ENCODE measurements around the gene RGS1. TPM values are rescaled to one million over a fixed set of nuclear protein-coding genes. Genes with fewer than 3 reads are reported as not detected.
A peak's percentile ranks its signal among the peaks of the same experiment; 100 is the strongest.

The RGS1 gene
- polyA plus RNA-seq, 1 of the 3 experiments (the other 2 are of a cell fraction): 0.12 TPM

DNA sequence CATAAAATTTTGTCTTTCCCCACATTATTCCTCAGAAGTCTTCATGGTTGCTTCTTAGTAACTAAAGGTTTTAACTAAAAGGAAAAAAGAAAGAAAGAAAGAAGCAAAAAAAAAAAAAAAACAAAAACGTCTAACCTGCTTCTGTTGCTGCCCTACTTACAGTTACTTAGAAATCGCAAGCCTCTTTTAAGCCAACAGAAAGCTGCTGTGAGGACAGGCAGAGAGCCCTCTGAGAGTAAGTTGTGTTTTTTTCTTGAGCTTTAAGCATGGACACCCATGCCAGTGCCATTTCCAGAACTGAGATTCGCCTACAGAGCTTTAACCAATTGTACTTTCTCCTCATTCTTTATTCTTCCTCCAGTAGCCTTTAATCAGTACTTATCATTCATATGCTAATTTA, 25.6 kb upstream of the RGS1 start (continued):
- TF ChIP-seq SMC3 (IDR thresholded peaks at IDR 0.05; ENCODE audit: low read depth, low read length) (no peak), TAF1 (IDR thresholded peaks at IDR 0.05; ENCODE audit: borderline replicate concordance, low read depth, low read length) (no peak), FOXM1 (IDR thresholded peaks at IDR 0.05; ENCODE audit: low read depth) (no peak), RCOR1 (IDR thresholded peaks at IDR 0.05; ENCODE audit: low read length) (no peak)
- TF ChIP-seq, protein P1, sequence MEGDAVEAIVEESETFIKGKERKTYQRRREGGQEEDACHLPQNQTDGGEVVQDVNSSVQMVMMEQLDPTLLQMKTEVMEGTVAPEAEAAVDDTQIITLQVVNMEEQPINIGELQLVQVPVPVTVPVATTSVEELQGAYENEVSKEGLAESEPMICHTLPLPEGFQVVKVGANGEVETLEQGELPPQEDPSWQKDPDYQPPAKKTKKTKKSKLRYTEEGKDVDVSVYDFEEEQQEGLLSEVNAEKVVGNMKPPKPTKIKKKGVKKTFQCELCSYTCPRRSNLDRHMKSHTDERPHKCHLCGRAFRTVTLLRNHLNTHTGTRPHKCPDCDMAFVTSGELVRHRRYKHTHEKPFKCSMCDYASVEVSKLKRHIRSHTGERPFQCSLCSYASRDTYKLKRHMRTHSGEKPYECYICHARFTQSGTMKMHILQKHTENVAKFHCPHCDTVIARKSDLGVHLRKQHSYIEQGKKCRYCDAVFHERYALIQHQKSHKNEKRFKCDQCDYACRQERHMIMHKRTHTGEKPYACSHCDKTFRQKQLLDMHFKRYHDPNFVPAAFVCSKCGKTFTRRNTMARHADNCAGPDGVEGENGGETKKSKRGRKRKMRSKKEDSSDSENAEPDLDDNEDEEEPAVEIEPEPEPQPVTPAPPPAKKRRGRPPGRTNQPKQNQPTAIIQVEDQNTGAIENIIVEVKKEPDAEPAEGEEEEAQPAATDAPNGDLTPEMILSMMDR (IDR thresholded peaks at IDR 0.05): no peak
- TF ChIP-seq, protein P2, sequence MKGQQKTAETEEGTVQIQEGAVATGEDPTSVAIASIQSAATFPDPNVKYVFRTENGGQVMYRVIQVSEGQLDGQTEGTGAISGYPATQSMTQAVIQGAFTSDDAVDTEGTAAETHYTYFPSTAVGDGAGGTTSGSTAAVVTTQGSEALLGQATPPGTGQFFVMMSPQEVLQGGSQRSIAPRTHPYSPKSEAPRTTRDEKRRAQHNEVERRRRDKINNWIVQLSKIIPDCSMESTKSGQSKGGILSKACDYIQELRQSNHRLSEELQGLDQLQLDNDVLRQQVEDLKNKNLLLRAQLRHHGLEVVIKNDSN (IDR thresholded peaks at IDR 0.05; ENCODE audit: borderline replicate concordance, low read depth): no peak

DNA sequence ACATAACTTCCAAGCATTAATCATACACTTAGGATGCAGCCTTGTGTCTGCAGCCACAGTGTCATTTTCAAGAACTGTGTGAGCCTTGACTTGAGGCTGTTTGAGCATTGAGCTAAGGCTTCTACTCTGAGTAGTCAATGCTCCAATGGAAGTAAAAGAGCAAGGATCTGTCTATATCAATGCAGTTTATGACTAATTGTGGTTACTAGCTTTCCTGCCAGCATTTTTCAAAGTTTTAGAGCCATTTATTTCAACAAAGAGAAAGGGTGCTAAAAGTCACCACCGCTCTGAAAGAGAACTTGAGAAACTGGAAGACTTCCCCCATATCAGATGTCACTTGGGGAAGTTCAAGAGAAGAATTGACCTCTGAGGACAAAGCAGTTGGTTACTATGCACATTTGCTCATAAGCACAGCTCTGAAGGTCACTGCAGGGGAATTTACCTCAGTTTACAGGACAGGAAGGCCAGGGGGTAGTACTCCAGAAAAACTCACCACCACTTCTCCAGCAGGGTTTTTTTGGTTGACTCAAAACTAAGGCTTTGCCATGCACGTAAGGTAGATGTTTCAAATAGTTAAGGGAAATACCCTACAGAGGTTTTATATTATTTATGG, 24.5 kb upstream of the RGS1 start:
- H2AFZ ChIP-seq (ENCODE audit: low read depth): 0 out of 2 replicates have a peak overlapping the region, but pooled peaks have one; percentile 57
- 56% methylated on average over 2 of the region's 2 CpGs for WGBS (ENCODE audit: low lambda C conversion rate)
- TF ChIP-seq, protein P3, sequence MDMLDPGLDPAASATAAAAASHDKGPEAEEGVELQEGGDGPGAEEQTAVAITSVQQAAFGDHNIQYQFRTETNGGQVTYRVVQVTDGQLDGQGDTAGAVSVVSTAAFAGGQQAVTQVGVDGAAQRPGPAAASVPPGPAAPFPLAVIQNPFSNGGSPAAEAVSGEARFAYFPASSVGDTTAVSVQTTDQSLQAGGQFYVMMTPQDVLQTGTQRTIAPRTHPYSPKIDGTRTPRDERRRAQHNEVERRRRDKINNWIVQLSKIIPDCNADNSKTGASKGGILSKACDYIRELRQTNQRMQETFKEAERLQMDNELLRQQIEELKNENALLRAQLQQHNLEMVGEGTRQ (IDR thresholded peaks at IDR 0.05; ENCODE audit: borderline replicate concordance, low read depth, low read length): no peak
- TF ChIP-seq NRF1 (IDR thresholded peaks at IDR 0.05; ENCODE audit: low read depth, low read length) (no peak), MEF2A (IDR thresholded peaks at IDR 0.05; ENCODE audit: borderline replicate concordance, low read depth) (peak; percentile 55; the same call in 1 of the 2 replicates), JUND (IDR thresholded peaks at IDR 0.05) (peak; percentile 70), NFIC (IDR thresholded peaks at IDR 0.05; ENCODE audit: borderline replicate concordance) (peak; percentile 85), EP300 (IDR thresholded peaks at IDR 0.05; ENCODE audit: borderline replicate concordance in 1 of 2, low read depth in 1 of 2, low read length in 1 of 2) (peak; percentile 27 to 87; a peak in 3 of 4 replicates), TEAD4 (IDR thresholded peaks at IDR 0.05; ENCODE audit: borderline replicate concordance, insufficient read depth) (peak; percentile 74; the same call in 1 of the 2 replicates), CHD2 (IDR thresholded peaks at IDR 0.05; ENCODE audit: low read length, partially characterized antibody) (no peak), TCF12 (IDR thresholded peaks at IDR 0.05) (peak; percentile 64), RFX5 (IDR thresholded peaks at IDR 0.05; ENCODE audit: low read length) (no peak), POLR2AphosphoS5 (IDR thresholded peaks at IDR 0.05; ENCODE audit: low read depth, low read length) (peak; percentile 65), GATA2 (CRISPR knock-in tag; IDR thresholded peaks at IDR 0.05) (no peak), TAF1 (IDR thresholded peaks at IDR 0.05; ENCODE audit: borderline replicate concordance, low read depth, low read length) (peak; percentile 58; the same call in 1 of the 2 replicates), RAD21 (IDR thresholded peaks at IDR 0.05; ENCODE audit: low read length) (no peak), FOXM1 (IDR thresholded peaks at IDR 0.05; ENCODE audit: low read depth) (peak; percentile 95), SMC3 (IDR thresholded peaks at IDR 0.05; ENCODE audit: low read depth, low read length) (no peak), ELF1 (IDR thresholded peaks at IDR 0.05) (peak; percentile 26; the same call in 1 of the 2 replicates), RCOR1 (IDR thresholded peaks at IDR 0.05; ENCODE audit: low read length) (no peak), RXRA (IDR thresholded peaks at IDR 0.05; ENCODE audit: borderline replicate concordance, low read depth) (peak; percentile 80), FOSL2 (IDR thresholded peaks at IDR 0.05; ENCODE audit: borderline replicate concordance, low read depth) (peak; percentile 73)
- TF ChIP-seq, protein P2 (IDR thresholded peaks at IDR 0.05; ENCODE audit: borderline replicate concordance, low read depth): no peak
- TF ChIP-seq, protein P4, sequence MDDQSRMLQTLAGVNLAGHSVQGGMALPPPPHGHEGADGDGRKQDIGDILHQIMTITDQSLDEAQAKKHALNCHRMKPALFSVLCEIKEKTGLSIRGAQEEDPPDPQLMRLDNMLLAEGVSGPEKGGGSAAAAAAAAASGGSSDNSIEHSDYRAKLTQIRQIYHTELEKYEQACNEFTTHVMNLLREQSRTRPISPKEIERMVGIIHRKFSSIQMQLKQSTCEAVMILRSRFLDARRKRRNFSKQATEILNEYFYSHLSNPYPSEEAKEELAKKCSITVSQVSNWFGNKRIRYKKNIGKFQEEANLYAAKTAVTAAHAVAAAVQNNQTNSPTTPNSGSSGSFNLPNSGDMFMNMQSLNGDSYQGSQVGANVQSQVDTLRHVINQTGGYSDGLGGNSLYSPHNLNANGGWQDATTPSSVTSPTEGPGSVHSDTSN (IDR thresholded peaks at IDR 0.05): peak; percentile 82
- TF ChIP-seq, protein P1 (IDR thresholded peaks at IDR 0.05): no peak

More for the DNA sequence above, 24.5 kb upstream of the RGS1 start:
- no peaks in the 10 kb centered on the region for H3K27me3 ChIP-seq (ENCODE audit: insufficient read depth)
- peak overlapping the region; percentile 81 to 92 for H3K27ac ChIP-seq (ENCODE audit: low read depth in 2 of 2, low read length in 1 of 2)
- peaks cover 7% of the 10 kb centered on the region for H3K79me2 ChIP-seq (ENCODE audit: insufficient read depth)
- H4K20me1 ChIP-seq (ENCODE audit: insufficient read depth): no peaks in the 10 kb centered on the region
- H3K9me2 ChIP-seq: no peaks in the 10 kb centered on the region
- H3K4me2 ChIP-seq: peak overlapping the region; percentile 51; the same call in 1 of the 2 replicates
- H3K9me3 ChIP-seq: no peaks in the 10 kb centered on the region
- H3K4me3 ChIP-seq (ENCODE audit: low read depth in 2 of 2, low read length in 1 of 2): peak overlapping the region in 1 of 2 experiments; percentile 14; a peak in 1 of 4 replicates
- H3K4me1 ChIP-seq (ENCODE audit: control insufficient read depth in 1 of 2, insufficient read depth in 2 of 2, low read depth in 1 of 2, low read length in 1 of 2): peaks cover 6 to 41% of the 10 kb centered on the region in 2 experiments
- POLR2A ChIA-PET: no interaction called here
- peaks cover 34% of the 10 kb centered on the region for H3F3A ChIP-seq (replicated peaks; ENCODE audit: insufficient read depth)
- CTCF ChIA-PET: interaction anchor here (1.1 kb wide), 1 partner anchor 71 kb away, joined by 3 read pairs; no protein-coding TSS in a partner anchor
- H3K36me3 ChIP-seq (replicated peaks in 1 of 2; ENCODE audit: control insufficient read depth in 1 of 2, insufficient read depth in 2 of 2, low read length in 1 of 2): peaks cover 0 to 3% of the 10 kb centered on the region in 2 experiments
- DNase-seq: no peak
- peak overlapping the region; percentile 60; the same call in 1 of the 2 replicates for H3K9ac ChIP-seq

All from SK-N-SH (cell line).